ENCODE results near the gene CACNB4.
"Not testable (repeated sequence)": the region's sequence is repeated elsewhere in the genome, so short reads cannot be mapped to it uniquely, and the experiment has no call there.

The CACNB4 gene

GRCh38 chr2:151943461-151943860 lies 155.4 kb downstream of the CACNB4 start:
- DNase-seq (ENCODE audit: low read depth in 2 of 2) = no peak

- DNase-seq (ENCODE audit: low read depth in 2 of 2) = not testable (repeated sequence)
Measured at GRCh38 chr2:151942540-151943205, 156.2 kb downstream of the CACNB4 start.

- no peak for DNase-seq (ENCODE audit: low read depth in 2 of 2)
Measured at GRCh38 chr2:151937966-151938365, 160.9 kb downstream of the CACNB4 start.

- no peak for DNase-seq (ENCODE audit: low read depth in 2 of 2)
Measured at GRCh38 chr2:151936626-151937025, 162.2 kb downstream of the CACNB4 start.

- DNase-seq (ENCODE audit: low read depth in 2 of 2) = no peak
Measured at GRCh38 chr2:151933266-151933804, 165.5 kb downstream of the CACNB4 start.

- DNase-seq (ENCODE audit: low read depth in 2 of 2) = no peak
Measured at GRCh38 chr2:151931756-151932155, 167.1 kb downstream of the CACNB4 start.

GRCh38 chr2:151931030-151931611 lies 167.7 kb downstream of the CACNB4 start:
- no peak for DNase-seq (ENCODE audit: low read depth in 2 of 2)

GRCh38 chr2:151930042-151930441 lies 168.8 kb downstream of the CACNB4 start:
- DNase-seq (ENCODE audit: low read depth in 2 of 2) = no peak

GRCh38 chr2:151928380-151928779 lies 170.5 kb downstream of the CACNB4 start:
- no peak for DNase-seq (ENCODE audit: low read depth in 2 of 2)

- DNase-seq (ENCODE audit: low read depth in 2 of 2) = no peak
Measured at GRCh38 chr2:151927501-151928221, 171.2 kb downstream of the CACNB4 start.

- DNase-seq (ENCODE audit: low read depth in 2 of 2) = no peak
Measured at GRCh38 chr2:151922845-151923666, 175.8 kb downstream of the CACNB4 start.

GRCh38 chr2:151919786-151920185 lies 179.1 kb downstream of the CACNB4 start:
- DNase-seq (ENCODE audit: low read depth in 2 of 2) = no peak

- no peak for DNase-seq (ENCODE audit: low read depth in 2 of 2)
Measured at GRCh38 chr2:151918308-151918707, 180.5 kb downstream of the CACNB4 start.

GRCh38 chr2:151916632-151917031 lies 182.2 kb downstream of the CACNB4 start:
- DNase-seq (ENCODE audit: low read depth in 2 of 2) = no peak

- DNase-seq (ENCODE audit: low read depth in 2 of 2) = not testable (repeated sequence)
Measured at GRCh38 chr2:151915629-151916025, 183.2 kb downstream of the CACNB4 start.

- DNase-seq (ENCODE audit: low read depth in 2 of 2) = no peak
Measured at GRCh38 chr2:151914989-151915628, 183.7 kb downstream of the CACNB4 start.

GRCh38 chr2:151908204-151908882 lies 190.5 kb downstream of the CACNB4 start:
- no peak for DNase-seq (ENCODE audit: low read depth in 2 of 2)

- DNase-seq (ENCODE audit: low read depth in 2 of 2) = no peak
Measured at GRCh38 chr2:151907286-151908203, 191.3 kb downstream of the CACNB4 start.

- no peak for DNase-seq (ENCODE audit: low read depth in 2 of 2)
Measured at GRCh38 chr2:151906633-151906998, 192.2 kb downstream of the CACNB4 start.
